ENCODE results near the gene CPEB4. TPM values are rescaled to one million over a fixed set of nuclear protein-coding genes. Genes with fewer than 3 reads are reported as not detected.

Gene CPEB4
- total and polyA plus RNA-seq, 9 of the 15 experiments (the other 6 are each of a cell fraction or from before 2014, with no cell fraction given), result 7.4 to 21.3 (median 12.4) TPM

GRCh38 chr5:173855995-173856656, 32.0 kb upstream of the CPEB4 start:
- H3K4me3 ChIP-seq, result no peak overlapping the region
- no peaks in the 10 kb centered on the region for H4K20me1 ChIP-seq (replicated peaks; ENCODE audit: control insufficient read depth, insufficient read depth, low read length)
- 0% methylated on average over 2 of the region's 2 CpGs for WGBS (ENCODE audit: insufficient coverage, low coverage, missing lambda C conversion rate)
- peak overlapping the region; percentile 66 for H2AFZ ChIP-seq (ENCODE audit: low read depth, low read length)
- peak overlapping the region; percentile 68 for H3K4me2 ChIP-seq (ENCODE audit: insufficient read depth, low read length)
- ATAC-seq (no peak; the same call in 2 of the 3 replicates), FAIRE-seq (no peak), DNase-seq (ENCODE audit: extremely low read depth in 1 of 4, low spot score in 3 of 4) (no peak)
- H3K79me2 ChIP-seq (ENCODE audit: control insufficient read depth, insufficient read depth, low read length), result no peaks in the 10 kb centered on the region
- H3K4me1 ChIP-seq (replicated peaks in 1 of 2; ENCODE audit: control insufficient read depth in 2 of 2, insufficient read depth in 2 of 2, low read length in 2 of 2), result peaks cover 81 to 98% of the 10 kb centered on the region in 2 experiments
- no peaks in the 10 kb centered on the region for H3K36me3 ChIP-seq (ENCODE audit: control insufficient read depth, insufficient read depth, low read length)
- BruUV-seq (replicated peaks), result no TSS peak
- peak overlapping the region; percentile 53 to 63; a peak in 3 of 4 replicates for H3K9ac ChIP-seq (ENCODE audit: insufficient read depth in 1 of 2, low read depth in 2 of 2, low read length in 2 of 2)
- intact Hi-C loops (cut with micrococcal nuclease) (loop anchor here (1.0 to 2.0 kb wide), 2 partner anchors 17 to 29 kb away; no protein-coding TSS in a partner anchor), in situ Hi-C loops (cut with MboI) (no loop called here)
- ChIA-PET POLR2A (interaction anchor here (0.6 to 3.1 kb wide), 14 partner anchors 8 to 54 kb away, joined by 3 to 11 read pairs (median 4); partner anchors contain the start of gene CPEB4), CTCF (ENCODE audit: low intra/inter-chr PET ratio) (no interaction called here)
- no peaks in the 10 kb centered on the region for H3K9me1 ChIP-seq (ENCODE audit: control insufficient read depth, insufficient read depth, low read length)
- H3K9me3 ChIP-seq (replicated peaks; ENCODE audit: control insufficient read depth, insufficient read depth, low read depth, low read length), result no peaks in the 10 kb centered on the region
- H3K27me3 ChIP-seq (ENCODE audit: control insufficient read depth in 2 of 2, insufficient read depth in 2 of 2, low read length in 2 of 2), result no peaks in the 10 kb centered on the region; a peak in 1 of 5 replicates
- peak overlapping the region; percentile 85 for H3K27ac ChIP-seq (ENCODE audit: extremely low read depth, low read depth, low read length)
- TF ChIP-seq ZNF197 (CRISPR knock-in tag; IDR thresholded peaks at IDR 0.05; ENCODE audit: low read depth) (no peak), FOXP1 (CRISPR knock-in tag; IDR thresholded peaks at IDR 0.05) (0 out of 2 replicates have a peak, but pooled peaks have one; percentile 1), MLX (CRISPR knock-in tag; conservative IDR thresholded peaks at IDR 0.05) (no peak), ZBTB9 (CRISPR knock-in tag; IDR thresholded peaks at IDR 0.05) (no peak), HCFC1 (IDR thresholded peaks at IDR 0.05; ENCODE audit: low read depth, low read length) (no peak), NR2C2 (CRISPR knock-in tag; IDR thresholded peaks at IDR 0.05) (no peak), NR2C2 (tag; IDR thresholded peaks at IDR 0.05) (peak; percentile 69), FOXJ2 (tag; IDR thresholded peaks at IDR 0.05) (peak; percentile 8; the same call in 1 of the 2 replicates), ZNF592 (IDR thresholded peaks at IDR 0.05) (0 out of 2 replicates have a peak, but pooled peaks have one; percentile 19), CTBP1 (IDR thresholded peaks at IDR 0.05; ENCODE audit: borderline replicate concordance) (0 out of 2 replicates have a peak, but pooled peaks have one; percentile 10), NRF1 (conservative IDR thresholded peaks at IDR 0.05 in 1 of 2, IDR thresholded peaks at IDR 0.05 in 1 of 2) (0 out of 4 replicates have a peak, but pooled peaks of 1 of the 2 experiments have one; percentile 8), SNIP1 (IDR thresholded peaks at IDR 0.05; ENCODE audit: low read depth) (no peak), ARNT (IDR thresholded peaks at IDR 0.05) (no peak), KAT7 (CRISPR knock-in tag; IDR thresholded peaks at IDR 0.05; ENCODE audit: borderline replicate concordance) (no peak), HNRNPH1 (optimal IDR thresholded peaks at IDR 0.05; ENCODE audit: low read depth, low read length) (no peak), ESRRB (CRISPR knock-in tag; IDR thresholded peaks at IDR 0.05; ENCODE audit: borderline replicate concordance) (peak; percentile 73; the same call in 1 of the 2 replicates)
